Activated CD4-positive, CD25-positive, alpha-beta regulatory T cell treated with anti-CD3 and anti-CD28 coated beads, Interleukin-2, amount 50 U/mL, for 24 hours (primary cell): Measurements from ENCODE around the gene FANCE.
"Not testable (repeated sequence)": the region's sequence is repeated elsewhere in the genome, so short reads cannot be mapped to it uniquely, and the experiment has no call there.

Experiments
- ATAC-seq, 2 donors: fragments of 150-1000 bp; cut with Tn5 transposase; one replicate each; pipeline ENCODE4 v1.10.0; 2021; ENCODE audit warnings: mild to moderate bottlenecking in 1 of 2, moderate library complexity in 1 of 2

The FANCE gene

DNA sequence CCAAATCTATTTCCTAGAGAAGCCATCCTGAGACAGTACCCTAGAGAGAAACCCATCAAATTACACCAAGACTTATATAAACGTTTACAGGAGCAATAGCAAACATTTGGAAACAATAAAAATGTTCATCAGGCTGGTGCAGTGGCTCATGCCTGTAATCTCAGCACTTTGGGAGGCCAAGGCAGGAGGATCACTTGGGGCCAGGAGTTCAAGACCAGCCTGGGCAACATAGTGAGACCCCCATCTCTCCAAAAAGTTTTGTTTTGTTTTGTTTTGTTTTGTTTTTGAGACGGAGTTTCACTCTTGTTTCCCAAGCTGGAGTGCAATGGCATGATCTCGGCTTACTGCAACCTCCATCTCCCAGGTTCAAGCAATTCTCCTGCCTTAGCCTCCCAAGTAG lies 19.4 kb upstream of the FANCE start:
- not testable (repeated sequence) for ATAC-seq

DNA sequence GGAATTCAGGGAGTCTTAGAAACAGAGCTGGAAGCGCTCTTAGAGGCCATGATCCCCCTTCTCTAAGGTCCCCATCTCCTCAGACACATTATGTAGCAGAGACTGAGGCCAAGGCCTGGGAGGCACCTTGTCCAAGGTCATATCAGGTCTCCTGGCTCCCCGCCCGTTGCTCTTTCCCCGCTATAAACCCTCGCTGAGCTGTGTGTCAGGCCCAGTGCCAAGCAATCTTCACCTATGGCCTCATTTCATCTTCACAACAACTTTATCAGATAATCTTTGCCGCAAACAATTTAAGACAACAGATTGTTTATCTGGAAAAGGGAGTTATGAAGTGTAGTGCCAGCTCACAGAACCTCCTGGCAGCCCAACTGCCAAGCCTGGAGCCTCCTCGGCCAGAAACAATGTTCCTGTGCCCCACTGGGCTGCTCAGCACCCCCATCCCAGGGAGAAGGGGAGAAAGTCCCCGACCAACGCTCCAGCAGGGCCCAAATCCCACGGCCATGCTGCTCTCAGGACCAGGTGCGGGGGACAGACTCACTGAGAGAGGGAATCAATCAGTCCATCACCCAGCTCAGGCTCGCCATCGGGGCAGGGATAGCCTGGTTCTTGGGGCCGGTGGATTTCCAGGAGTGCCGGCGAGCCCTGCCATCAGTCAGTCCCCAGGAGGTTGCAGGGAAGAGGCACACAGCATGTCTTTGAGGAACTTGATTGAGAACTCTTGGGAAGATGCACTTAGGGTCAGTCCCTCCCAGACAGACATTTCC lies 16.9 kb upstream of the FANCE start:
- no peak for ATAC-seq

DNA sequence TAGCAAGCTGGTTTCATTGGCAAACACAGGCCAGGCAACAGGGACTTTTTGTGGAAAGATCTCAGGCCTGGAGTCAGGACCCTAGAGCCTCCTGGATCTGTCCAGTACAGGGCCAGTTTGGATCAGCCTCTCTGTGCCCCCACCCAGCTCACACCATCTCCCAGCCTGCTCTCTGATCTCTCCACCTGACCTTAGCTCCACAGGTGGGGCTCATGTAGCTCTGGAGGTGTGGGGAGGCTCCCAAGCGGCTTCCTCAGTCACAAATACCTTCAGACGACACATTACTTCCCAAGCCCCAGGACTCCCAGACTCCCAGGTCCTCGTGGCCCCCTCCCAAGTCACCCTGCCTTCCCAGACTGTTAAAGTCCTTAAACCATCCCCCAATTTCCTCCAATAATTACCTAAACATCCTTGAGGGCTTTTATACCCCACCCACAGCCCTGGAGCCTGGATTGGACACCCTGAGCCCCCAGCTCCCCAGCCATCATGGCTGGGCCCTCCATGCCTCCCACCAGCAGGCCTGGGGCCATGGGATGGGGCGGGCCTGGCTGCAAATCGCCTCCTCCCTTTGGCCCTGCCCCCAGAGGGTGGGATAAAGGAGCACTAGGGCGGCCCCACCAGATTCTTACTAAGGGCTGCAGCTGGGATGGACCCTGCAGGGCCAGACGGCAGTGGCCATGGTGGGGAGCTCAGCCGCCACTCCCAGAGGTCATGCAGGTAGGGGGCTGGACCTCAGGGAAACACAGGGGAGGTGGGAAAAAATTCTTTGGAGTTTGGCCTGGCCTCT lies 15.9 kb upstream of the FANCE start:
- no peak for ATAC-seq

DNA sequence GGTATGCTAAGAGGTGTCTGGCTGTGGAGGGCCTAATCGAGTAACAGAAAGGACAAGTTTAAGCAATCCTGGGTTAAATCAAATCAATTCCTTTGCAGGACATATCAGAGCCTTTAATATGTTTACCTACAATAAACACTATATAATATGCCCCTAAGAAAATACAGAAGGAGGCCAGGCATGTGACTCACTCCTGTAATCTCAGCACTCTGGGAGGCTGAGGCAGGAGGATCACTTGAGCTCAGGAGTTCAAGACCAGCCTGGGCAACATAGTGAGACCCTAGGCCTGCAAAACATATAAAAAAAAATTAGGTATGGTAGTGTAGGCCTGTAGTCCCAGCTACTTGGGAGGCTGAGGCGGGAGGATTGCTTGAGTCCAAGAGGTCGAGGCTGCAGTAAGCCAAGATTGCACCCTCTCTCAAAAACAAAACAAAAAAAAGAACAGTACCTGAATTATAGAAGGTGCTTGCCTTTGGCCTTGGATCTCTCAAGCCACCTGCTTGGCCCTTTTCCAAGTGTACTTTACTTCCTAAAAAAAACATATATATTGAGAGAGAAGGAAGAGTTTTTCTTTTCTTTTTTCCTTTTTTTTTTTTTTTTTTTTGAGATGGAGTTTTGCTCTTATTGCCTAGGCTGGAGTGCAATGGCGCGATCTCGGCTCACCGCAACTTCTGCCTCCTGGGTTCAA lies 13.6 kb upstream of the FANCE start:
- ATAC-seq = not testable (repeated sequence)

DNA sequence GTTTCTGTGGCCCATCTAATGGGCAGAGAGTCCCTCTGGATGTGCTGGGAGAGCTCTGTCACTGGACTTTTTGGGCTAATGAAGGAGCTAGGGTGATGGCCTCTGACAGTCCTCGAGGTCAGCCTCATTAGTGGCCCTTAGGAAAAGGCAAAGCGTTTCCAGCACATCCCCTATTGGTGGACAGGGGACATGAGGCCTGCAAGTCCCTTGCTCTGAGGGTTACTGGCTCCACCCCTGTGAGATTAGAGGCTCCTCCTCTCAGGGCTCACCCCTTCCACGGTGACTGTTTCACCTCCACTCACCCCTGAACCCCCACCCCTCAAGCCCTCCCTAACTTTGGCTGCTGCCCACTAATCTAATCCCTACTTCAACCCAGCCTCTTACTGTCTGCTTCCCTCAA lies 12.8 kb upstream of the FANCE start:
- no peak for ATAC-seq

DNA sequence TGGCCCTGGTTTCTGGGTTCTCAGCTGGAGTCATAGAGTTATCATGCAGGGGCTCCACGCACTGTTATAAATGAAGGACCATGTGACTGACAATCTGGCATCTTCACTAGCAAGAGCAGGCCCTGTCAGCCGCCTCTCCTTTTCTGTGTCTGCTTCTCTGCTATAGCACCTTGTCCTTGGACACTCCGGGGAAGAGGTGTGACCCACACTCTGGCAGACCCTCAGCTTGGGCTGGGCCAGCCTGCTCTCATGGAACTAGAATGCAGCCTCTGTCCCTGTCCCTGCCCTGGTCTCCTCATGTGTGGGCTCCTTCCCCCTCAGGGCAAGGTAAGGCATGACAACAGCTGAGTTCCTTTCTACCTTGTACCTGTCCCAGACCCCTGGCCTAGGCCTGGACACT lies 10.9 kb upstream of the FANCE start:
- no peak for ATAC-seq

DNA sequence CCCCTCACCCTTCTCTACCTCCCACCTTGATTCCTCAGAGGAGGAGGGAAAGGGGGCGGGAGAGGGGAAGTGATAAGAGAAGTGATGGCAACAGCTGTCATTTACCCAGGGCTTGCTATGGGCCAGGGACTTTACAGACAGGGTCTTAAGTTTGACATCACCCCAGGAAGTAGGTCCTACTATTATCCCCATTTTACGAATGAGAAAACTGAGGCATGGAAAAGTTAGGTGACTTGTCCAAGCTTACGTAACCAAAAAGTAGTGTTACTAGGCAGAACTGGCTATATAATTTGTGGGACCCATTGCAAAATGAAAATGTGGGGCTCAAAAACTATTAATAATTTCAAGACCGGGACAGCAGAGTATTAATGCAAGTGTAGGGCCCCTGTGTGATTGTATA lies 10.5 kb upstream of the FANCE start:
- no peak for ATAC-seq

DNA sequence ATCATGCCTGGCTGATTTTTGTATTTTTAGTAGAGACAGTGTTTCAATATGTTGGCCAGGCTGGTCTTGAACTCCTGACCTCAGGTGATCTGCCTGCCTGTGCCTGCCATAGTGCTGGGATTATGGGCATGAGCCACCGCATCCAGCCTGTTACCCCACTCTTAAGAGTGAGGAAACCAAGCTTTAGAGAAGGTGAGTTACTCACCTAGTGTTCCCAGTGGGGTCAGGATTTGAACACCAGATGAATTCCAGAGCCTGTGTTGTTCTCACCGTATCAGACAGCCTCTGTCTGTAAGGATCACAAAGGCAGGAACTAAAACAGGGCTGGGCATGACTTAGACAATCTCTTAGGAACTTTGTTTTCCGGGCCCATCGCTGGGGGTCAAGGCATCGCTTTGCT lies 9.4 kb upstream of the FANCE start:
- ATAC-seq = no peak

DNA sequence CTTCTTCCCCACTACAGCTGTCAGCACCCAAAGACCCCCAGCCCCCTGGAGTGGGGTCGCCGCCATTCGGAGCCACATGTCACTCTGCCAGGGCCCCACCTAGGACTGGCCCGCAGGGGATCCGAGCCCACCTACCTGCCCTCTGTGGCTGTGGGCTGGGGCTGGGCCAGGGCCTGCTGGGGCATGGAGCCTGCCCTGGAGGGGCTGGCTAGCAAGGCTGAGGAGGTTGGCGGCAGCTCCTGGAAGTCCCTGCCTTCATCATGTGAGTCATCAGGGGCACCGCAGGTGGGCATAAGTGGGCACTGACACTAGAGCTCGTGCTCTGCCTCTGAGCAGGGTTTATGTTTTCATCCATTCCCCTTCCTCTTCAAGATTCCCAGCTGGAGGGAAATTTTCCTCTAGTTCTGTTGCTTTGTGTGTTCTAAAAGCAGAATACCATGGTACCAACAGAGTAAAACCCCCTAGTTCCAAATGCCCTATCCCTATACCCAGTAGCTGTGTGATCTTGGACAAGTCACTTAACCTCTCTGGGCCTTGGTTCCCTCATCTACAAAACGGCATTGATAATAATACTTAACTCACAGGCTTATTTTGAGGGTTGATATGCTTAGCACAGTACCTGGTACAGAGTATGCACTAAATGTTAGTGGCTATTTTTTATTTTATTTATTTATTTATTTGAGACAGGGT lies 8.7 kb upstream of the FANCE start:
- ATAC-seq = no peak

DNA sequence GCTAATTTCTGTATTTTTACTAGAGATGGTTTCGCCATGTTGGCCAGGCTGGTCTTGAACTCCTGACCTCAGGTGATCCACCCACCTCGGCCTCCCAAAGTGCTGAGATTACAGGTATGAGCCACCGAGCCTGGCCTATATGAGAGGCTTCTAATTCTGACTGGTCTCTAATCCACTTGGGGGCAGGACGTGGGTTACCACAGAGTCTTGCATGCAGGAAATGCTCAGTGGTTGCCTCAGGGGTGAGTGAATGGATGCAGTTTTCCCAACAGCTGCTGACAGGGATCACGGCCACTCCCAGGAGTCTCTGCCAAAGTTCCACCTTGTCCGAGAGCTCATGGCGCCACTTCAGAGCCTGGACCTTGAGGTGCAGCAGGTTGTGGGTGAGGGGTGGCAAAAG lies 6.4 kb upstream of the FANCE start:
- ATAC-seq = no peak

DNA sequence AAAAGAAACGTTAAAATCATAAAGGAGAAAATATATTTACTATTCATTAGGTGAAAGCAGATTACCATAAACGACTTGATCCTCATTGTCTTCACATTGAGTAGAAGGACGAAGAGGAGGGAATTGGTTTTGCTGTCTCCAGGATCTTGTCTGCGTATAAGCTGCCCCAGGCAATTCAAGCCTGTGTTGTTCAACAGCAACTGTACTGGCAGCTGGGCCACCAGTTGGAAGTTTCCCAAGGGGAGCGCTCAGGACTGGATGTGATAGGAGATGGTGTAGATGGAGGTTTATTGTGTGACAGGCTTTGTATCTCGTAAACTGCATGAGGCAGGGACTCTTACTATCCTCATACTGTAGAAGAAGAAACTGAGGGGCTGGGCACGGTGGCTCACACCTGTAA lies 3.9 kb upstream of the FANCE start:
- ATAC-seq = no peak

DNA sequence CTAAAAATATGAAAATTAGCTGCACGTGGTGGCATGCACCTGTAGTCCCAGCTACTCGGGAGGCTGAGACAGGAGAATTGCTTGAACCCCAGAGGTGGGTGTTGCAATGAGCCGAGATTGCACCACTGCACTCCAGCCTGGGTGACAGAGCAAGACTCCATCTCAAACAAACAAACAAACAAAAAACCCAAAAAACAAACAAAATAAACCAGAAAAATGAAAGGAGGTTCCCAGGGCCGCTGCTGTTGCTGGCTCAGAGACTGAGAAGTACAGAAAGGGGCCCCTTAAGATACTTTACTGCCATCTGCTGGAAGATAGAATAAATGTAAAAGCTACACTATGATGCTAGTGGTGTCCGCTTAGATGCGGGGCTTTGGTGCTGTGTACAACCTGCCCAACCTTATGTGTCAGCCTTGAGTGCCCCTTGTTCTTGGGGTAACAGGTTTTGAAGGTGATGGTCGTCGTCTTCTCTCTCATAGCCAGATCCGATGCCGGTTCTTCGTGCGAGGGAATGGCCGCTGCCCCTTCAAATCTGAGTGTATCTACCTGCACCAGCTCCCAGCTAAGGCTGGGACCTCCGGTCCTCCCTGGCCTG lies 2.8 kb upstream of the FANCE start:
- ATAC-seq = peak; percentile 58 to 69

DNA sequence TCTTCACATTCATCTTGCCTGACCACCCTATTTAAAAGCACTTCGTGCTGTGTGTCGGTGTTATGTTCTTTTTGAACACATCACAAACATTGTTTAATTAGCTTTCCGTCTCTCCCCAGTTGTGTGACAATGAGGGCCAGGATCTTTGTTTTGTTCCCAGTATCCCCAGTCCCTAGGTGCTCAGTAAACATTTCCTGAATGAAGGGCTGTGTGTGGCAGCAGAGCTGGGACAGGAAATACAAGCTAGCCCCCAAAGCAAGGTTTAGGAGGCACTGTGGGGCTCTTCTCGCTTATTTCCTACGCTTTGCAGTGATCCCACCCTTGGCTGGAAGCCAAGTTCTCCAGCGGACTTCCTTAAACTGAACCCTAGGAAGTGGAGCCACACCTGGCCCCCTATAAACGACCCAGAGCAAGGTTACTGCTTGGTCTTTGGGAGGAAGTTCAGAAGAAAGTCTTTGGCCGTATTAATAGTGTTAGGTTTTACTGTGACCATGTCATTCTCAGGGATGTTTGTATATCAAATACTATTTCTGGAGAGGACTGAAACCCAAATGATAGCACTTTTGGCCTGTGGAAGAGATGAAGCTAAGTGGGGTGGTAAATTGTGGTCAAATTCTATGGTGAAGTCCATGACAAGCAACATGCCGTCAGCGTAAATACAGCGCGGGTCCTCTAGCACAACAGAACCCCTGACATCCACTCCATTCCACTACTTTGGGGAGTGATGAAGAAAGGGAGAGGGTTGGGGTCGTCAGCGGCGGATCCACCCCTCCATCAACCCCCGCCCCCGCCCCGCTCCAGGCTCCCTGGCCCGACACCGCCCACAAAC lies 570 bp upstream of the FANCE start:
- ATAC-seq = no peak

DNA sequence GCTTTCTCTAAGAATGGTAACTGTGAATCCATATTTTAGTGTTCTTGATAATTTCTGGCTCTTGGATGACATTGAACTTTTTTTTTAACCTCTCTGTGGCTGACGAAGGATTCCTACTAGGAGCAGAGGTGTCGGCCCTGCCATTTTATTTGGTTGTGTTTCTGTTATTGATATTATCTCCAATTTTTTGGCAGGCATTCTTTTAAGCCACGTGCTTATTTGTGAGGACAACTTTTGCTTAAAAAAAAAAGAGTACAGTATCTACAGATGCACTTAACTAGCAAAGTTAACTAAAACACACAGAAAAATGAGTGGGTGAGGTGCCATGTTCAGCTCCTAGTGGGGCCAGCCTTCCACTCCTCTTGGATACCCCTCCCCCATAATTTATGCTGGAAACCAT lies 1.1 kb downstream of the FANCE start:
- ATAC-seq = no peak

DNA sequence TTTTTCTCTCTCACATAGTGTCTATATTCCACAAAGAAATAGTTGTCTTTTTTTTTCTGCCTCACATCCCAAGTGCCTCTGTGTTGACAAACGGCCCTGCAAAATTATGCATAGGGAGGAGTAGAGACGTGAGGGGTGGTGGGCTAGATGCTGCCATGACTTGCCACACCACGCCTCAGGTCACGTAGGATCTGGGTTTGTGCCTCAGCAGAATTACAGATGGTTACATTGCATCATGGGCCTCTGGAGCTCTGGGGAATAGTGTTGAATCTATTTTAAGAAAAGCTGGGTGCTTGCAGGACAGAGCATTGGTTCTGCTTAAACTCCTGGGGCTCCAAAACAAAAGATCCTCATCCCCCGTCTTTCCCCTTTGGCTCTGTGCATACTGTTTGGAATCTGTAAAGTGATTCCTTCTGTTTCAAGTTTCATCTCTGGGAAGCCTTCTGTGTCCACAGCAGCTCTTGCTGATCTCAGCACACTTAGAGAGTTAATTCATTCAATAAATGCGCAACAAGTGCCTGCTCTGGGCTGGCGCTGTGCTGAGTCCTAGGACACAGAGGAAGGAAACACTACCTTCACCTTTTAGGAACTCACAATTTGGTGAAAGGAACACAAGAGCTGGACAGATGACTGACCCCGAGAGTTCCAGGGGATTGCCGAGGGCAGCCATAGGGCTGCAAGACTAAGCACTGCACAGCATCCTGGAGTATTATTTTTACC lies 2.4 kb downstream of the FANCE start:
- ATAC-seq = no peak

DNA sequence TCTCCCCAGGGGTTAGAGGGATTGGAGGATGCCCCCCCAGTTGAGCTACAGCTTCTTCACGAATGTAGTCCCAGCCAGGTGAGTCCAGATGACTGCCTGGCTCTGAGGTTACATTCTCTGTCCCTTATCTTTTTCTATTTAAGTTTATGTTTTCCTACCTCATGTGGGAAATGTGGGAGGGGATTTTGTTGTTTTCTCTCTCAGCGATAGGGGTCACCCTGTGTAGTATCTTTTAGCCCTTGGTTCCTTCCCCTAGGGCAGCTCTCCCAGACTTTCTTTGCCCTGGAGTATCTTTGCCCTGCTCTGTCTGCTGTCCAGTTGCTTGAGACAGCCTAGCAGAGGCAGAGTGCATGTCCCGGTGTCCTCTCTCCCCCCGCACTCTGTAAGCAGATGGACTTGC lies 5.8 kb downstream of the FANCE start:
- no peak for ATAC-seq

DNA sequence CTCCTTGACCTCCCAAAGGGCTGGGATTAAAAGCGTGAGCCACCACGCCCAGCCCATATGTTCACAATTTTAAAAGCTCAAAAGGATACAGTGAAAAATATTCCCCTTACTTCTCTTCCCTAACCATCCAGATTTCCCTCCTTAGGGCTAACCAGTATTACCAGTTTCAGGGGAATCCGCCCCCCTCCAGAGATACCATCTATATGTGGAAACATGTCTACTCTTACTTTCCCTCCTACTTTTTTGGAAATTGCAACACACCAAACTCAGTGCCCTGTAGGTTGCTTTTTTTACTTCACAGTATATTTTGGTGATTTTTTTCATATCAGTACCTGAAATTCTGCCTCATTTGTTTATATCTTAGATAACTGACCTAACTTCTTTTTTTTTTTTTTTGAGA lies 9.1 kb downstream of the FANCE start:
- no peak for ATAC-seq

DNA sequence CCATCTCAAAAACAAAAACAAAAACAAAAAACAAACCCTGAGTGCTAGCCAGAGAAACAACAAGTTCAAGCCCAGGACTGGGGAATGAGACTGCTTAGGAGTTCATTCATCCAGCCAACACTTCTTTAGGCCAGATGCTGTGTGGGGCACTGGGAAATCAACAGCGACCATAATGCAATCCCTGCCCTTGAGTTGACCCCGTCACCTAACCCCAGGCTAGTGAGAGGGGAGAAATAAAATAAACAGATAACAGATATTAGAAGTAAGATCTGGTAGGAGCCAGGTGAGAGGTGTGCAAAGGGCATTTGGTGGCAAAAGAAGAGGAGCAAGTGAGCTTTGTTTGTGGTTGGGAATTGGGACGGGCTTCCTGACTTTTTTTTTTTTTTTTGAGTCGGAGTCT lies 11.2 kb downstream of the FANCE start:
- ATAC-seq = no peak

DNA sequence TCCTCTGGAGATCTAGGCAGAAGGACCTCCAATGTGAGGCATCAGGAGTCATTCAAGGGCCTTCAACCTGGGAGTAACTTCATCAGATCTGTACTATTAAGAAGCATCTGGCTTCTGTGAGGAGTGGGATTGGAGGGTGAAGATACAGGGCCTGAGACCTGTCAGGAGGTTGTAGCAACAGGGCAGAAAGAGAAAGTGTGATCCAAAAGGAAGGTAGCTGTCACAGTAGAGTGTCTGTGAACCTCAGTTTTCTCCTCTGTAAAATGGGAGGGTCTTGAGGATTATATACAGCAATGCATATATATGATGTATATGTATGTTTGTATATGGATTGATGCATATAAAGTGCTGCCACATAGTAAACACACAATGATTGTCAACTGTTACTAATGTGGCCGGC lies 13.5 kb downstream of the FANCE start:
- no peak for ATAC-seq

DNA sequence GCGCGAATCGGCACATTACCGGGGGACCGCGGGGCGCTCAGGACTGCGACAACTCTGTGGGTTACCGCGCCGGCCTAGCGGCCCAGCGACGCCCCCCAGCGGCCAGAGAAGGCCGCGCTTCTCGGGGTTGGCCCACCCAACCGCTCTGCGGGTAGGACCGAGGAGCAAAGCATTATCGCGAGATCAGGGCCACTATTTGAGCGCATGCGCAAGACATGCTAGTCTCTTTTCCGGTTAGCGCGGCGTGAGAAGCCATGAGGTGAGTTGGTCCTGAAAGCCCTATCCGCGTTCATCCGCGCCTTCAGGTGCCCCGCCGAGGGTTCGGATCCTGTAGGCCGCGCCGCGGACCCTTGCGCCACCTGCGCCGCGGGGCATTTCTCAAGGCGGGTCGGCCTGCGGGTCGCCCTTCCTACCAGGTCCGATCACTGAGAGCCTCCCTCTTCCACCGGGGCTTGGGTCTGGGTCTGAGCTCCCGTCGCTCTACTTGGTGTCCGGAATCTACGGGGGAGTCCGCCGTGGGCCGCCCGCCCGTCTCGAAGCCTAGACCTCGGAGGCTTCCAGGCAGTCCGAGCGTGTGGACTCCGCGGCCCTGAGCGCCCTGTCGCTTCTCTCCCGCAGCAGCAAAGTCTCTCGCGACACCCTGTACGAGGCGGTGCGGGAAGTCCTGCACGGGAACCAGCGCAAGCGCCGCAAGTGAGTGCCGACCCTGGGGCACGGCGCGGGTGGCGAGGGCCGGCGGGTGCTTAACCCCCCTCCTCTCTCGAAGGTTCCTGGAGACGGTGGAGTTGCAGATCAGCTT lies 16.2 kb downstream of the FANCE start, which contains the start of gene RPL10A:
Gene RPL10A, plus strand, starts transcription at position 221 of the 799 bp plus-strand sequence. Its CDS starts 34 bp downstream, at position 255.
- peak; percentile 90 to 91 for ATAC-seq
